GM23338 (cell line): Measurements from ENCODE around the gene UBN1. TPM values are rescaled to one million over a fixed set of nuclear protein-coding genes. Genes with fewer than 3 reads are reported as not detected.

Experiments
- ATAC-seq: fragments of 200-7000 bp; cut with Tn5 transposase; 3 replicates; pipeline ENCODE4 v1.9.1; 2020
- DNase-seq: peaks from one replicate; pipeline ENCODE4 v3.0.0-alpha.2; 2015; ENCODE audit warnings: low spot score
- H2AFZ ChIP-seq: fragments of 200-600 bp; sonication (generic); 2 replicates; pipeline ENCODE4 v1.8.0; 2016; ENCODE audit warnings: antibody characterized with exemption, mild to moderate bottlenecking, moderate library complexity
- H3F3A ChIP-seq: fragments of 200-600 bp; sonication (generic); replicated peaks from 2 replicates; pipeline ENCODE4 v1.8.0; 2017; ENCODE audit warnings: antibody characterized with exemption, mixed run types, low read depth
- H3K27ac ChIP-seq: fragments of 200-600 bp; sonication (generic); 2 replicates; pipeline ENCODE4 v1.6.1; 2016; ENCODE audit warnings: low read depth
- H3K27me3 ChIP-seq: fragments of 200-600 bp; sonication (generic); 2 replicates; pipeline ENCODE4 v1.8.0; 2016; ENCODE audit warnings: mild to moderate bottlenecking, mixed run types, moderate library complexity; ENCODE audit not compliant: insufficient read depth
- H3K36me3 ChIP-seq: fragments of 200-600 bp; sonication (generic); 2 replicates; pipeline ENCODE4 v1.8.0; 2016; ENCODE audit warnings: mild to moderate bottlenecking; ENCODE audit not compliant: insufficient read depth
- H3K4me1 ChIP-seq: fragments of 200-600 bp; sonication (generic); 2 replicates; pipeline ENCODE4 v1.8.0; 2016; ENCODE audit warnings: mild to moderate bottlenecking, moderate library complexity; ENCODE audit not compliant: insufficient read depth
- H3K4me2 ChIP-seq: fragments of 200-600 bp; sonication (generic); 2 replicates; pipeline ENCODE4 v1.7.1; 2017; ENCODE audit warnings: mixed run types
- H3K4me3 ChIP-seq: fragments of 200-600 bp; sonication (generic); 2 replicates; pipeline ENCODE4 v1.6.1; 2016; ENCODE audit warnings: mixed run types
- H3K79me2 ChIP-seq: fragments of 200-600 bp; sonication (generic); replicated peaks from 2 replicates; pipeline ENCODE4 v1.8.0; 2017; ENCODE audit warnings: mild to moderate bottlenecking; ENCODE audit not compliant: insufficient read depth
- H3K9me2 ChIP-seq: fragments of 200-600 bp; sonication (generic); 2 replicates; pipeline ENCODE4 v1.8.0; 2017; ENCODE audit not compliant: insufficient read depth
- H4K20me1 ChIP-seq: fragments of 200-600 bp; sonication (generic); replicated peaks from 2 replicates; pipeline ENCODE4 v1.8.0; 2017; ENCODE audit warnings: mild to moderate bottlenecking; ENCODE audit not compliant: insufficient read depth
- H3K27ac Mint-ChIP-seq: 2 replicates; pipeline ENCODE4 v1.8.0; 2020; ENCODE audit warnings: inconsistent platforms, mild to moderate bottlenecking, moderate library complexity, mixed read lengths
- H3K27me3 Mint-ChIP-seq: 3 replicates; pipeline ENCODE4 v1.8.0; 2022; ENCODE audit warnings: low read depth, mild to moderate bottlenecking, moderate library complexity, mixed read lengths, inconsistent platforms; ENCODE audit not compliant: insufficient read depth, poor library complexity
- H3K36me3 Mint-ChIP-seq: 3 replicates; pipeline ENCODE4 v1.8.0; 2021; ENCODE audit warnings: low read depth, mild to moderate bottlenecking, inconsistent platforms, moderate library complexity, mixed read lengths
- H3K4me1 Mint-ChIP-seq: 3 replicates; pipeline ENCODE4 v1.8.0; 2020; ENCODE audit warnings: mild to moderate bottlenecking, inconsistent platforms, mixed read lengths
- H3K4me3 Mint-ChIP-seq: 3 replicates; pipeline ENCODE4 v1.8.0; 2021; ENCODE audit warnings: moderate library complexity, mild to moderate bottlenecking, inconsistent platforms, mixed read lengths
- H3K9me3 Mint-ChIP-seq: 3 replicates; pipeline ENCODE4 v1.8.0; 2020; ENCODE audit warnings: moderate library complexity, mild to moderate bottlenecking, inconsistent platforms, mixed read lengths
- CREB1 ChIP-seq: fragments of 250-450 bp; sonication (Bioruptor Pico); IDR thresholded peaks from 2 replicates; pipeline ENCODE4 v1.5.0; 2020; ENCODE audit warnings: low read depth, mild to moderate bottlenecking, moderate library complexity
- ETS1 ChIP-seq: IDR thresholded peaks from 2 replicates; pipeline ENCODE4 v1.6.1; 2016; ENCODE audit warnings: antibody characterized with exemption
- EZH2 ChIP-seq: fragments of 200-600 bp; sonication (generic); IDR thresholded peaks from one replicate; pipeline ENCODE4 v1.8.0; 2017; ENCODE audit warnings: antibody characterized with exemption, mild to moderate bottlenecking, low read depth; ENCODE audit not compliant: unreplicated experiment
- EZH2phosphoT487 ChIP-seq: fragments of 200-600 bp; sonication (generic); IDR thresholded peaks from one replicate; pipeline ENCODE4 v1.8.1; 2018; ENCODE audit warnings: antibody characterized with exemption; ENCODE audit not compliant: unreplicated experiment
- JUNB ChIP-seq: IDR thresholded peaks from one replicate; pipeline ENCODE4 v1.6.1; 2016; ENCODE audit warnings: antibody characterized with exemption; ENCODE audit not compliant: unreplicated experiment
- NANOG ChIP-seq: IDR thresholded peaks from 2 replicates; pipeline ENCODE4 v1.6.1; 2016; ENCODE audit warnings: antibody characterized with exemption, borderline replicate concordance
- POLR2AphosphoS5 ChIP-seq: IDR thresholded peaks from 2 replicates; pipeline ENCODE4 v1.6.1; 2016; ENCODE audit warnings: antibody characterized with exemption, low read depth
- STAT1 ChIP-seq: IDR thresholded peaks from one replicate; pipeline ENCODE4 v1.6.1; 2016; ENCODE audit warnings: antibody characterized with exemption; ENCODE audit not compliant: unreplicated experiment
- ZNF114 ChIP-seq: fragments of 250-450 bp; sonication (Bioruptor Pico); IDR thresholded peaks from 2 replicates; pipeline ENCODE4 v1.5.0; 2020; ENCODE audit warnings: mild to moderate bottlenecking, moderate library complexity
- ZNF462 ChIP-seq: fragments of 250-450 bp; sonication (Bioruptor Pico); IDR thresholded peaks from 2 replicates; pipeline ENCODE4 v1.5.0; 2020; ENCODE audit warnings: mild to moderate bottlenecking, moderate library complexity
- polyA plus RNA-seq: library from polyadenylated mRNA; unstranded; fragments of >200 nt; fragmentation: Nextera tagmentation; extraction: Ambion mirVana; gene quantifications from 2 replicates; pipeline ENCODE4 v1.2.1, GENCODE V29; 2016
- total RNA-seq: library from RNA; depleted of rRNA; stranded (reverse); fragments of >200 nt; shearing (Covaris generic); gene quantifications from 2 replicates; pipeline ENCODE4 v1.2.3, GENCODE V29; 2014
- TF ChIP-seq, protein P1 (sequence below): IDR thresholded peaks from one replicate; pipeline ENCODE4 v1.6.1; 2018; ENCODE audit warnings: antibody characterized with exemption; ENCODE audit not compliant: unreplicated experiment

UBN1 gene
- total and polyA plus RNA-seq, 2 experiments from 2014 or later = 18.3 to 46.8 TPM

GRCh38 chr16:4888428-4889135 is 41.3 kb downstream of the UBN1 start:
- Mint-ChIP-seq H3K27me3 (peaks cover 12% of the 10 kb centered on the region), H3K4me3 (no peak overlapping the region), H3K27ac (no peak overlapping the region), H3K36me3 (peaks cover 54% of the 10 kb centered on the region), H3K4me1 (no peaks in the 10 kb centered on the region; the same call in 2 of the 3 replicates), H3K9me3 (no peaks in the 10 kb centered on the region; the same call in 1 of the 3 replicates)
- H3K4me1 ChIP-seq = no peaks in the 10 kb centered on the region
- H3K9me2 ChIP-seq = no peaks in the 10 kb centered on the region
- no peak overlapping the region for H3K4me2 ChIP-seq
- H3K4me3 ChIP-seq = no peak overlapping the region
- peak overlapping the region; percentile 32; the same call in 1 of the 2 replicates for H3K27ac ChIP-seq
- 0 out of 2 replicates have a peak, but pooled peaks cover 10% of the 10 kb centered on the region for H3F3A ChIP-seq
- no peaks in the 10 kb centered on the region for H3K27me3 ChIP-seq
- ATAC-seq = no peak
- no peak for TF ChIP-seq JUNB
- TF ChIP-seq, protein P1, sequence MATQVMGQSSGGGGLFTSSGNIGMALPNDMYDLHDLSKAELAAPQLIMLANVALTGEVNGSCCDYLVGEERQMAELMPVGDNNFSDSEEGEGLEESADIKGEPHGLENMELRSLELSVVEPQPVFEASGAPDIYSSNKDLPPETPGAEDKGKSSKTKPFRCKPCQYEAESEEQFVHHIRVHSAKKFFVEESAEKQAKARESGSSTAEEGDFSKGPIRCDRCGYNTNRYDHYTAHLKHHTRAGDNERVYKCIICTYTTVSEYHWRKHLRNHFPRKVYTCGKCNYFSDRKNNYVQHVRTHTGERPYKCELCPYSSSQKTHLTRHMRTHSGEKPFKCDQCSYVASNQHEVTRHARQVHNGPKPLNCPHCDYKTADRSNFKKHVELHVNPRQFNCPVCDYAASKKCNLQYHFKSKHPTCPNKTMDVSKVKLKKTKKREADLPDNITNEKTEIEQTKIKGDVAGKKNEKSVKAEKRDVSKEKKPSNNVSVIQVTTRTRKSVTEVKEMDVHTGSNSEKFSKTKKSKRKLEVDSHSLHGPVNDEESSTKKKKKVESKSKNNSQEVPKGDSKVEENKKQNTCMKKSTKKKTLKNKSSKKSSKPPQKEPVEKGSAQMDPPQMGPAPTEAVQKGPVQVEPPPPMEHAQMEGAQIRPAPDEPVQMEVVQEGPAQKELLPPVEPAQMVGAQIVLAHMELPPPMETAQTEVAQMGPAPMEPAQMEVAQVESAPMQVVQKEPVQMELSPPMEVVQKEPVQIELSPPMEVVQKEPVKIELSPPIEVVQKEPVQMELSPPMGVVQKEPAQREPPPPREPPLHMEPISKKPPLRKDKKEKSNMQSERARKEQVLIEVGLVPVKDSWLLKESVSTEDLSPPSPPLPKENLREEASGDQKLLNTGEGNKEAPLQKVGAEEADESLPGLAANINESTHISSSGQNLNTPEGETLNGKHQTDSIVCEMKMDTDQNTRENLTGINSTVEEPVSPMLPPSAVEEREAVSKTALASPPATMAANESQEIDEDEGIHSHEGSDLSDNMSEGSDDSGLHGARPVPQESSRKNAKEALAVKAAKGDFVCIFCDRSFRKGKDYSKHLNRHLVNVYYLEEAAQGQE = no peak
- TF ChIP-seq NANOG = no peak
- no peak for TF ChIP-seq CREB1 (CRISPR knock-in tag)
- TF ChIP-seq ETS1 = no peak
- TF ChIP-seq EZH2phosphoT487 = no peak
- no peak for TF ChIP-seq EZH2
- TF ChIP-seq ZNF114 (CRISPR knock-in tag) = no peak
- TF ChIP-seq STAT1 = no peak
- no peak for TF ChIP-seq ZNF462 (CRISPR knock-in tag)
- no peak for TF ChIP-seq POLR2AphosphoS5
- no peaks in the 10 kb centered on the region for H3K79me2 ChIP-seq
- peaks cover 25% of the 10 kb centered on the region for H3K36me3 ChIP-seq
- no peak for DNase-seq
- no peak overlapping the region for H2AFZ ChIP-seq
- no peaks in the 10 kb centered on the region for H4K20me1 ChIP-seq
